Kidney (tissue), 14 donors: Measurements from ENCODE around the gene LINGO1. TPM values are rescaled to one million over a fixed set of nuclear protein-coding genes. Genes with fewer than 3 reads are reported as not detected.

ENCODE experiments used
- DNase-seq, 5 donors: peaks; one replicate each; pipeline ENCODE4 v3.0.0-alpha.2; 2013 to 2020
- FAIRE-seq: peaks from 2 replicates; lab custom pipeline; 2012; peaks lifted over from hg19 to GRCh38; lab: Jason Lieb, UNC
- H3K27ac ChIP-seq, 2 donors: one replicate each; pipeline ENCODE4 v1.7.0; 2013; ENCODE audit warnings: low read depth in 2 of 2, low read length in 2 of 2, inconsistent platforms in 1 of 2
- H3K27me3 ChIP-seq: one replicate; pipeline ENCODE4 v1.7.1; 2013; ENCODE audit warnings: low read length, inconsistent platforms; ENCODE audit not compliant: control insufficient read depth, insufficient read depth
- H3K36me3 ChIP-seq, 3 donors: one replicate each; pipeline versions ENCODE4 v1.7.0 to v1.7.1; 2013; ENCODE audit warnings: low read length in 3 of 3, control low read depth in 1 of 3, inconsistent platforms in 1 of 3; ENCODE audit not compliant: insufficient read depth in 3 of 3, control insufficient read depth in 2 of 3
- H3K4me1 ChIP-seq, 3 donors: one replicate each; pipeline versions ENCODE4 v1.7.0 to v1.7.1; 2013; ENCODE audit warnings: low read length in 3 of 3, inconsistent platforms in 1 of 3, low read depth in 1 of 3; ENCODE audit not compliant: control insufficient read depth in 2 of 3, insufficient read depth in 2 of 3
- H3K4me3 ChIP-seq, 3 donors: one replicate each; pipeline versions ENCODE4 v1.7.0 to v1.8.1; 2013; ENCODE audit warnings: low read length in 3 of 3, control low read depth in 1 of 3, inconsistent platforms in 1 of 3
- H3K9ac ChIP-seq, 3 donors: one replicate each; pipeline versions ENCODE4 v1.7.0 to v1.7.1; 2013; ENCODE audit warnings: low read length in 3 of 3, control low read depth in 1 of 3, inconsistent platforms in 1 of 3
- H3K9me3 ChIP-seq, 3 donors: one replicate each; pipeline versions ENCODE4 v1.7.0 to v1.7.1; 2013; ENCODE audit warnings: low read length in 3 of 3, control low read depth in 1 of 3, inconsistent platforms in 1 of 3; ENCODE audit not compliant: control insufficient read depth in 2 of 3, insufficient read depth in 1 of 3
- CTCF ChIP-seq: IDR thresholded peaks from 3 replicates; pipeline ENCODE4 v1.5.1; 2012; ENCODE audit warnings: mild to moderate bottlenecking, moderate library complexity, borderline replicate concordance; ENCODE audit not compliant: insufficient read depth; ENCODE audit errors: extremely low read depth
- intact Hi-C: fragments of 100-400 bp; cut with DNase I; formaldehyde crosslinking; loops from one replicate; pipeline ENCODE4 v1.11.1; 2022
- polyA plus RNA-seq: library from polyadenylated mRNA; stranded (reverse); fragments of 350-450 nt; fragmentation: Illumina TruSeq; extraction: RNeasy Lipid Tissue Mini Kit (QIAGEN cat#74804); gene quantifications from one replicate; pipeline ENCODE4 v1.2.3, GENCODE V29; 2014; ENCODE audit warnings: low read depth, low replicate concordance; ENCODE audit not compliant: insufficient read depth
- total RNA-seq: library from RNA; stranded (reverse); fragmentation: NEBNext Ultra II Directional; extraction: Animal tissue kit (Norgen Biotek cat#: 25700); gene quantifications from one replicate; pipeline ENCODE4 v1.2.1, GENCODE V29; 2021
- donor health status: control.
- donor health status: control.
- donor health status: control.
- donor health status: control.
- donor health status: control.
- donor health status: DM: yes; HTN: yes; CAD: no.
- donor health status: Normal renal cell carcinoma (clear cell type).

Gene LINGO1
- total and polyA plus RNA-seq, 2 donors from 2014 or later: 3.9 to 6.8 TPM

GRCh38 chr15:77617476-77618230 lies 15.1 kb downstream of the LINGO1 start:
- H3K27me3 ChIP-seq: no peaks in the 10 kb centered on the region
- no peaks in the 10 kb centered on the region for H3K9me3 ChIP-seq
- DNase-seq: peak in 1 of 5 donors; percentile 25
- peak; percentile 4 for TF ChIP-seq CTCF
- no peaks in the 10 kb centered on the region for H3K4me1 ChIP-seq
- H3K9ac ChIP-seq: no peak overlapping the region
- H3K36me3 ChIP-seq: no peaks in the 10 kb centered on the region
- H3K4me3 ChIP-seq: no peak overlapping the region
- no peak for FAIRE-seq
- no peak overlapping the region for H3K27ac ChIP-seq
- intact Hi-C loops: no loop called here

- H3K36me3 ChIP-seq: no peaks in the 10 kb centered on the region
- no peaks in the 10 kb centered on the region for H3K4me1 ChIP-seq
- TF ChIP-seq CTCF: no peak
- H3K27me3 ChIP-seq: no peaks in the 10 kb centered on the region
- DNase-seq (peak in 1 of 5 donors; percentile 23), FAIRE-seq (no peak)
- intact Hi-C loops: no loop called here
- H3K27ac ChIP-seq: no peak overlapping the region
- no peak overlapping the region for H3K4me3 ChIP-seq
- H3K9me3 ChIP-seq: no peaks in the 10 kb centered on the region
- H3K9ac ChIP-seq: no peak overlapping the region
Observed at GRCh38 chr15:77616072-77616471, 16.6 kb downstream of the LINGO1 start.

GRCh38 chr15:77615472-77615871 lies 17.2 kb downstream of the LINGO1 start:
- Histone ChIP-seq H3K4me1 (no peaks in the 10 kb centered on the region), H3K9me3 (no peaks in the 10 kb centered on the region), H3K36me3 (no peaks in the 10 kb centered on the region), H3K27me3 (no peaks in the 10 kb centered on the region), H3K9ac (no peak overlapping the region), H3K4me3 (no peak overlapping the region), H3K27ac (no peak overlapping the region)
- DNase-seq (no peak), FAIRE-seq (no peak)
- intact Hi-C loops: no loop called here
- TF ChIP-seq CTCF: no peak
